ENCODE data around the gene PTPRC.

PTPRC gene

DNA sequence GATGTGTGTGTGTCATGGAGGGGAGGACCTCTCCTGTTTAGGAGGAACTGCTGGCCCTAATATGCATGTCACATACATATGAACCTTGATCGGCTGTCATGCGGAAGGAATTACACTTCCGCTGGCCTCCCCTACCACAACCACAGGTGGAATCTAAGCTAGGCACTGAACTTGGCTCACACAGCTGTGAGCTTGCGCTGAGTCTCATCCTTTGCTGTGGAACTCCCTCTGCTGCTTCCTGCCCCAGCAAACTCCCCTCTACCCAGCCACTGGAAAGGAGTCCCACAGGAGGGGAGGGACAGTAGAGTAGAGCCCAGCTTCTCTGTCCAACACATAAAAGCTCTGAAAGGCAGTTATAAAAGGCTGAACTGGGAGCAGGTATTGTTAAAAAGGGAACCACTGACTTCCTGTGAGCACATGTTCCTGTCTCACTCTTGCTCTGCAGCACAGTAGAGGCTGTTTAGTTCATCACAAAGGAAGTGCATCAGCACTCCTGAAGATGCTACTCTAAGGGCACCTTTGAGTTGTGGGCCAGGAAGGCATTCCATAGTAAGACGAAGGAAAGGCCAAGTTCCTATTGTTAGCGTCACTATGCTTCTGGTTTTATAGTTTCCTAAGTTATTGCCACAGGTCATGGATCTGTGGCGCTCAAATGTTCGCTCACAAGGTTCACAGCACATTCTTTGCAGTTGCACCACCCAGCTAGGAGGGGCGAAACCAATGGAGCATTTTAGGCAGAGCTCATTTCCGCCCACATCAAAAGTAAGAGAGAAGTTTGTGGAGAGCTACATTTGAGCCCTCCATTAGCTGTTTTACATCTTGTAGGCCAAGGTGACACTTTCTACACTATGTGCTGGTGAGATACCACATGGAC, 17.7 kb upstream of the PTPRC start:
- no peak for DNase-seq

DNA sequence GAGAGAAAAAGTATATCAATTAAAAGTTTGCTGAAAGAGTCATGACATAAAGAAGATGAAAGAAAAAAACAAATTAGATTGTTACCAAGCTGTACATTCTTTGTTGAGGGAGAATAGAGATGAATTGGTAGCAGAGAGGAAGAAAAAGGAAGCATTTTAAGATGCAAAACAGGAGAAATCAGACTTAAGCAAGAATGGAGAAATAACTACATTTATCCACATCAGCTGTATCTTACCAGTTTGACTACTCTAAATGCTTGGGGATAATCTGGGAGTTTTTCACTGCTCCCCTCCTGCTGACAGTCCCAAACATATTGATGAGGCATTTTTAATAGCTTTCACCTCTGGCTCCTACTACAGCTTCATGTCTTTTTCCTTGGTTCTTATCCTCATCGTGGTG, 16.8 kb upstream of the PTPRC start:
- DNase-seq = no peak

DNA sequence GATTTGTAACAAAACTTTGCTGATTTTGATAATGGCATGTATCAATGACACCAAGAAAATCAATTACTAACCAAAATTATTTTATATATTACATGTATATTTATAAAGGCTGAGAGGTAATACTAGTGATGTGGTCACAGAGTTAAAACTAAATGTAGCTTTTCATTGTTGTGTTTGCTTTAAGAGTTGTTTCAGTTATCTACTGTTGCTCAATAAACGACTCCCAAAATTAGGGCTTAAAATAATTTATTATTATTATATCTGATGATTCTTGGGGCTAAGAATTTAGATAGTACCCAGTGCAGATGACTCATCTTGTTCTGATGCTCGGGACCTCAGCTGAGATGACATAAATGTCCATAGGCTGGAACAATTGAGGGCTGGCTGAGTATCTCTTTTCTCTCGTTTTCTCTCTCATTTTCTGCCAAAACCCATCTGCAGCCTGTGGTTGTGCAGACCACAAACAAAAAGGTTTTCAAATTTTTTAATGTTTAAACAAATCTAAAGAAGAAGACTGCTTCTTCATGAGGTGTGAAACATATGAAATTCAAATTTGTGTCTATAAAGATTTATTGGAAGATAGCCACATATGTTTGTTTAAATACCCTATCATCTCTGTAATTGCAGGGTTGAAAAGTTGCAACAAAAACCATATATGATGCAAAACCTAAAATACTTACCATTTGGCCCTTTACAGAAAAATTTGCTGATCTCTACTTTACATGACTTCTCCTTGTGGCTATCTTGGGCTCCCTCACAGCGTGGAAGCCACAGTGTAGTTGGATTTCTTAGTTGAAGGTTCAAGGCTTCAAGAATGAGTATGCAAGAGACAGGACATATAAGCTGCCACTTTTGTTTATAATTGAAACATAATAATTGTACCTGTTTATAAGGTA, 14.8 kb upstream of the PTPRC start:
- no peak for DNase-seq

DNA sequence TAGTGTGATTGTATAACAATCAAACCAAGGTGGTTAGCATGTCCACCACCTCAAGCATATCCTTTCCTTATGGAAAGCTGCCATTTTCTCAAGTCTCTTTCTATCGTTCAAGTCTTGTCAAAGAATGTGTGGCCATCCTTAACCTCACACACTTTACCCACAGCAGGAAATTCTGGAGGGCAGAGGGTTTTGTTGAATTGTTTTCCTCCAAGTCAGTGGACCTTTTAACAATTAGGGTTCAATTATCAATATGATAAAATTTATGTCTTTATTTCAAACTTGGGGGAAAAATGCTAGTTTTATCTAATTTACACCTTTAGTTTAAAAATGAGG, 14.2 kb upstream of the PTPRC start:
- DNase-seq = no peak

DNA sequence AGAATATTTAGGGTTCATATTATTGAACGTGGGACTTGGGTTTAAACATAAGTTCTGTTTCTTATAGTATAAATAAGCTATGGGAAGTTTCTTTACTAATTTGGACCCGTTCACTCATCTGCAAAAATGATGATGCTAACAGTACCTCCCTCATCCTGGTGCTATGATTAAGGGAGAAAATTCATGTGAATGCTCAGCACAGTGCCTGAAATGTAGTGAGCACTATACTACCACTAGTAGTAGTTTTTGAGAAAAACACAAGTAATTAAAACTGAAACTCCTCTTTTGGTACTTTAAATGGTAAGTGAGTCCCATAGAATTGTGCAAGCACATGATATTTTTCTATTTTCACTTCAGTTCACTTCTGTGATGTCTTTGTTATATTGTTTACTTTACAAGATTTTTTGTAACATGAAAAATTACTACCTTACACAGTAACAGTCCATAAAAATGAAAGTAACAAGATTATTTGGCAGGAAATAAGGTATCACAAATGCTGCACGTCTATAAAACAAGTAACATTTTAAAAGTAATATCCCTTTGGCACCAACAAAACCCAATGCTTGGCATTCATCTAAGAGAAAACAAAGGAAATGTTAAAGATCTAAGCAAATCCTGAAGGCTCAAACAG, 11.3 kb upstream of the PTPRC start:
- no peak for DNase-seq

DNA sequence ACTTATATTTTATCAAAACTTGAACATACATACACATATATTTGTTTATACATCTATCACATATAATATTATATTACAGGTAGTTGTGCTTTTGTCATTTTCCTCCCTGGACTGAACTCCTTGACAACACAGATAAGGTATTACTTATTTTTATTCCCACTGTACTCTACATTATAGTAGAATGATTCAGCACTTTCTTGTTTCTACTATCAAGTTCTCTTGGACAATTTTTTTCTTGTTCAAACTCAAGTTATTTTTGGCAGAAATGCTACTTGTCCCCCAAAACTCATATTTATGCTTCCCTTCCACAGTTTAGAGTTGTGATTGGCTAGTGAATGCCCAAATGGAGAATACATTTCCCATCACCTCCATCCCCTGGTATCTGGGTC, 10.8 kb upstream of the PTPRC start:
- DNase-seq = no peak

DNA sequence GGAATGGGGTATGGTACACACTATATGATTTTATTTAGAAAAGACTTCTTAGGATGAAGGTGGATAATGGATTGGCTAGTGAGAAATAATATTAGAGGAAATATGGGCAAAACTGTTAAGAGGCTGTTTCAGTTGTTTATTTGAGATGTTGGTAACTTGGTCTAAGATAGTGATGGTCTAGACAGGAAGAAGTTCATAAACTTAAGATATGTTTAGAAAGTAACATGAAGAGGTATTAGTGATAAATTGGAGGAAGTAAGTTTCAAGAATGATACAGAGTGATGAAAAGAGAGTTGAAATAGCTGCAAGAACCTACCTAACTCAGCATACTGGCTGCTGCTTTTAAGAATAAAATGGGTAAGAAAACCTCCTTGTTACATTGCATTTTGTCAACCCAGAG, 9.2 kb upstream of the PTPRC start:
- no peak for DNase-seq

DNA sequence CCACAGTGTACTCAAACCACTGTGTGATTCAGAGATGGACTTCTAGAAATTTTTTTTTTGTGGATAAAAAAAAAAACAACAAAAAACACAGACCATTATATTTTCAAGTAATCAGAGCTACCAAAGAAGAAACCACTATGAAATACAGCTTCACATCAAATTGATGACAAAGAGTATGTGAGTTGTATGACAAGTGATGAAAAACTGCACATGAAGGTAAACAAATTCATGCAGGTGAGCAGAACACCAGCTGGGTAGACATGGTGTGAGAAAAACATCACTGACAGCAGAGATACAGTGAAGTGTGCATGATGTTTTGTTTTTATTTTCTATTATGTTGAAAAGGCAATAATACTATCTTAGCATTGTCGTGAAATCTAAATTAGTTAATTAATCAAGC, 8.0 kb upstream of the PTPRC start:
- no peak for DNase-seq

DNA sequence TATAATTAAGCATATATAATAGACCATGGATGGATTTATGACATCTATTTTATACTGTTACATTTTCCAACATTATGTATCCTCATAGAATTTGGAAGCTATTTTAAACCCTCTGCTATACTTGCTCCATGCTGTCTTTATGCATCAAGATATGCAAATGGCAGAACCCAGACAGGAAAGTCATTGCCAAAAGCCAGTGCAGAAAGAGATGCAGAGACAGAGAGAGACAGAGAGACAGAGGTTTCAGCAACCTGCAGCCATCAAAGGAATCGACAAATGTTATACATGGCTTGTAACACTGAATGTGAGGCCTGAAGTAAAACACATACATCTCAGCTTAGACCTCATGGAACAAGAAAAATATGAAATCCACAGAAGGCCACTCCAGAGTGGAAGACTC, 7.5 kb upstream of the PTPRC start:
- no peak for DNase-seq

DNA sequence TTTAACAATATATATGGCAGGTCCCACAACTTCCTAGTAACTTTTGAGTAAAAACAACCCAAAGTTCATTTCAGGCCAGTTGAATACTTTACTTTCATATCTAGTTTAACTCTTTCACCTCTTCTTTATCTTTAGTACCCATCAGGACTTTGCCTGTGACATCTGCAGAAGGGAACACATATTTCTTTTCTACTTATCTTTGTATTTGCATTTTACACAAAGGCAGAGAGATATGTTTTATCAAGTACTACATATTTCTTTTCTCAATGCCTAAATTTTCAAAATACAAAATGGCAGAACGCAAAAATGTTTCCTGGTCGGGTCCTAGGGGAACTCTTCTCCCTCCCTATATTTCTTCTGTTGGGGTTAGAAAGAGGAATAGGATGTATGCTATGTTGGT, 6.8 kb upstream of the PTPRC start:
- no peak for DNase-seq

DNA sequence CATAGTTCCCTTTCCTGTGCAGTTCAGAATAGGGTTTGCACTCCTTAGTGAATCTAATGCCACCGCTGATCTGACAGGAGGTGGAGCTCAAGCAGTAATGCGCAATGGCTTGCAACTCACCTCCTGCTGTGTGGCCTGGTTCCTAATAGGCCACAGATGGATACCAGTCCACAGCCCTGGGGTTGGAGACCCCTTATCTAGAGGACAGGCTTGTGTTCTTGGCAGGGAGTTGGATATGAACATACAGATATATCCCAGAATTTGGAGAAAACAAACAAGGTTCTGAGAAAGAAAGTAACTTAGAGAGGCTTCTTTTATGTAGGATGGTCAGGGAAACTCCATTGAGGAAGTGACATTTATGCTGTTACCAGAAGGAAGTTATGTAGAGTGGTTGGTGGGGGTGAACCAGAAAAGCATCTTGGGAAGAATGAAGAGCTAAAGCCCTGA, 5.1 kb upstream of the PTPRC start:
- DNase-seq = no peak

DNA sequence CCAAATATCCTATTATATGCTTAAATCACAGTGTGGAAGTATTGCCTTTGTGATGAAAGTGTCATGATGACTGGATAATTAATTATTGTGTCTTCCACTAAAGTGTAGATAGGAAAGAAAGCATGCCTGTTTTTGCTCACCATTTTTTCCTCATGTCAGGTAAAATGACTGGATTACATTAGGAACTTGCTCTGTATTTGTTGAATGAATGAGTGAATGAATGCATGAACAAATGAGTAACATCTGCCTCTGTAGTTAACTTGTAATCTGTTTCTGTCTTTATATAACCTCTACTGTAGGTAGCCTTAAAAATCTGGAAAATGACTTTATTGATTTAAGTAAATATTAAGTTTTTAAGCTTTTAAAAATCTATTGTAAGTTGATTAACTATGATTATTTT, 2.9 kb upstream of the PTPRC start:
- no peak for DNase-seq

DNA sequence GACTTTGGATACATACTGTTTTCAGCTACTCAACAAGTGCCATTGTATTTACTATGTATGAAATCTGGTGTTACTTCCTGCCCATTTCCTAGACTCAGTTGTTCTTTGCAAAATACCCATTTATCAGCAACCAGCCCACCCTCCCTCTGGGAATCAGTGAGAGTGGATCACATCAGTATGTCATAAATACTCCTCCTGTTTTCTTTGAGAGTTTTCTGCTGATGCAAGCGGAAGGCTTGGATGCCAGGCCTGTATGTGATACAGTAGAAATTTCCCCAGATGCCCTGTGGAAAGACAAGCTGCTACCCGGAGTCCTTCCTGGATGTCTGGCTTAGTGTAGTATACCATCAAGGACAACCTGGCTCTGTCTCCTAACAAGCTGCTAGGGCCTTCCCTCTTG, 2.4 kb upstream of the PTPRC start:
- DNase-seq = no peak

DNA sequence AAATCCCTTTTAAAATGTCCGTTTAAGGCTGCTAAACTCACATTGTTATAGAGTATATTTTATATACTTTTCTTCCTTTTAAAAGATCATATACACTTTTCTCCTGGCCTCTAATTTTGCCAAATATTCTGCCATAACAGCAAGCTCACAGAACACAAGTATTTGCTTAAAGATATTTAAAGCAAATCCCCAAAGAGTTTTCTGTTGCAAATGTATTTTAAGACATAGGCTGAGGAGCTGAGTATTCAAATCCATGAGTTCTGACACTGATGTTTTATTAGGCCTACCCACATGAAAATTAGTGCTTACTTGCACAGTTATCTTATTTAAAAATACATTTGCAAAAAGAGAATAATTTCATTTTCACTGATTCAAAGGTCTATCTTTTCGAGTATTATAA, 1.7 kb upstream of the PTPRC start:
- no peak for DNase-seq

DNA sequence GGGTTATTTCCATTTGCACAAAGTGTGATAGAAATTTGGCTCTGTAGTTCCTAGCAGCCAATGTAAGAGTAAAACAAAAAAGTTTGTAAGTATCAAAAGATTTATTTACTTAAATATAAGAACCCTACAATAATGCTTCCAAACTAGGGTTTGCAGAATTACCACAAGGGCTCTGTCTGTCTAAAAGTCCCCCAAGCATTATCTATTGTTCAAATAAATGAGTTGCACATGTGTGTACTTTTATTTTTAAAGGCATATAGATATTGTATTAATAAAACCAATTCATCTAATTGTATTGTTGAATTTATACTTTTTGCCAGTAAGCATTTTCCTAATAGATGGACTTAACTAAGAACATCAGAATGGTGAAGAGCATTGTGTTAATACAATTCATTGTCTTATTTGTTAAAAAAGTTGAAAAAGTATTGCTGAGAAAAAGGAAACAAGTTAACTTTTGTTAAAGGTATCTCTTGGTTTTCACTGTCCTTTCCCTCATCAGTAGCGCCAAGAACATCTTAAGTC, 863 bp upstream of the PTPRC start:
- no peak for DNase-seq

DNA sequence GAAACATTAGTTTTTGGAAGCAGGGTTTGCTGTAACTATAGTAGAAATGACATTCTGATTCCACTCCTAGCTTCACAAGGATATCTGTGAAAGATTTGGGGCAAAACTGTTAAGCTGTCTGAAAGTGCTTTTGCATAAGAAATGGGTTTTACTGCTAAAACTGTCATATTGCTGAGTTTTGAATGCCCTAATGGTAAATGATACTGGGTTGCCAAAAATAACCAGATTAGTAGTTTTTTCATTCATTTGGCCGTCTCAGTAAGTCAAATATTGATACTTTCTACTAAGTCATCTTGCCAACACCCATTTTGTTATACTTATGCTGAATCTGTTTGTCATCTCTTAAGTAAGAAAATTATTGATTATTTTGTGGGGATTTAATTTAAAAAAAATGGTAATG, 399 bp upstream of the PTPRC start:
- DNase-seq = no peak

DNA sequence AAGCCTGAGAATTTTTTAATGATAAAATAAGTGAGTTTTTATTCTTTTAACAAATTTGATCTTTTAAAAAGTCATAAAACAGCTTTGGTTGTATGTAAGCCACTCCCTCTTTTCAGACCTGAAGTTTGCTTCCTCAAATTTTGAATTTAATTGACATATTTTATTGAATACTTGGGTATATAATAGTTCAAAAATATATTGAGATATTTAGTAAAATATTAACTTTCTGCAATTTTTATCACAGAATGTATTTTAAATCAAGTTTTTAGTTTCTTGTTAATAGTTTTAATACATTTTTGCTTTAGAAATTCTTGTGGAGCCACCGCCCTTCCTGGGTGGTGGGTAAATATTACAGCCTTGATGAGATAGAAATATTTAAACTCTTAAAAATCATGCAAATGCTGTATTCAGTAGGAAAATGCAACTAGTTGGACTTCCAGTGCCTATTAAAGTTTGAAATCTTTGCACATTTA, 867 bp downstream of the PTPRC start:
- DNase-seq = no peak

DNA sequence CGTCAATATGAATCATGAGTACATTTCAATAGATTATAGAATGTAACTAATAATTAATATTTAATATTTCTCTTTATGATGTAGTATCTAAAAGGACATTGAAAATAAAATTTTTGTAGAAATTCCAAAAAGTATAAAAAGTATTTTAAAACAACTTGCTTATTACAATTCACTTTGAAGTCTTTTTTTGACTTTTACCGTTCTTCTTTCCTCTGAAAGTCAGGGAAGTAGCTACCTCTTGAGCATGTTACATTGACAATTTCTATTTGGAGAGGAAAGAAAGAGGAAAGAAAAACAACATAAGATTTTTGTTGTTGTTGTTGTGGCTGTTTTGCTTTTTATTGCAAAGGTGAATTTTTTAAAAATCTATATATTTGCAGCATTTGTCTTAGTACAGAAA, 1.3 kb downstream of the PTPRC start:
- no peak for DNase-seq

DNA sequence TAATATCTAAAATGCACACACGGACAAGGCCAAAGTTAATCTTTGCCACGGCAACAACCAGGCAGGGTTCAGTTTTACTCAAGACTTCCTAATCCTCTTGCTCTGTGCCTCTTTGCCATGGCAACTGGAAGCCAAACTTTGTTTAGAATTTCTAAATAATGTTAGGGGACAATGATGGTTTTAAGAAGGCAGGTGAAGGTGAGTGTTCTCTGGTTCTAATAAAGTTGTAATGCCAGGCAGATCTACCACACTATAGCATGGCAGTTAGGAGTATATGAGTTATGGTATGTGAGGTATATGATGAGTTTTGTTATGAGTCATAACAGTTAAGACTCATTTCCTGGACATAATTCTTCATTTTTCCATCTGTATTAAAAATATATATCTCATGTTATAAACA, 2.7 kb downstream of the PTPRC start:
- DNase-seq = no peak

DNA sequence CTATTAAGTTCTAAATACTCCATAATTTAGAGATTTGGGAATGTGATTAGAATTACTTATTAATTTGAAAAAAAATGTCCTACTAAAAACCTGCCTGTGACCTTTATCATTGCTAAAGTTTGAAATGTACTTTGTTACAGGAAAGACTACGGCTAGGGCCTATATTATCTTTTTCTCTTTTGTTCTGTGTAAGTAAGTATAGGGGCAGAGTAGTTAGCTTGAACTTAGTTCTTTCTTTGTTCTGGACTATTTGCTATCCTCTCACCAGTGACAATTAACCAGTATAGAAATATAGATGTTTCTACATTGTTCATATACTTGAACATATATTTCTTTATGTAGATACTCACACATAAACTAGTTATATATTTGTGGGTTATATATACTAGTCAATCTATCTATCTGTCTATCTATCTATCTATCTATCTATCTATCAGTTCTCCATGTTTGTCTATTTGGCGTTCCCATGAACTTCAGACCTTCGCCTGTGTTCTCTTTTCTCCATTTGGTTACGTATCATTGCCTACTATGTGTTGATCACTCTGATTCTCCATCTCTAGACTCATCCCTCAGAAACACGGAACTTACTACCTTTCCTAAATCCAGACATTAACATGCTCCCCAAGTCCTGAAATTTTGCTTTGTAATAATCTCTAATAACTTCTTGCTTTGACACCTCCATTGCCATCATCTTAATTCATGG, 3.3 kb downstream of the PTPRC start:
- no peak for DNase-seq

DNA sequence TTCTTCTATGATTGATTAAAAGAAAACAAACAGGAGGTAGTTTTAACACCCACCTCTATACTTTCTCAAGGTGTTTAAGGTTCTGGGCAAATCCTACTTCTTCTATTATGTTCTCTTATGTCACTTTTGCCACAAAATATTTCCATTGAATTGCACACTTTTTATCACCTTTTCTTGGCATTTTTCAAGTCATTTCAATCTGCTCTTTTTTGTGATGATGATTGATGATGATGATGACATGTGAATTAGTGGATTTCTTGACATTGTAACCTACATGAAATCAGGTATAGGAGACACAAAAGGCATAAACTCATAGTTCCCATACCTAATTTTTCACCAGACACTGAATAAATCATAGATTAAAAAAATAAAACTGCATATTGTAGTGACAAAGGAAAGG, 4.1 kb downstream of the PTPRC start:
- DNase-seq = no peak

DNA sequence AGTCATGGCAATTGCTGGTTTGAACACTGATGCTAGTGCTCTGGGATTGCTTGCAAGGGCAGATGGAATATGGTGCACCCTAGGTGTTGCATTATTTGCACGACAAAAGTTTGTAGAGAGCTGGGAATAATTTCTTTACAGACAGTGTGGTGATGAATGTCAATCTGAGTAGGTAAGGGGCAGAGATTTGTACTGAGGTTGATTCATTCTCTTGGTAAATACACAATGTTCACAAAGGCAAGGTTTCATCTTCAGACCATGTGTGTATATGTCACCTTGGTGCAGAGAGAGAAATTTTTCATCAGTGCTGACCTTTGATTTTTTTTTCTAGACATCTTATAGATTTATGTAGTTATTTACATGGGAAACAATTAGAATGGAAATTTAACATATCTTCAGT, 5.0 kb downstream of the PTPRC start:
- DNase-seq = no peak

DNA sequence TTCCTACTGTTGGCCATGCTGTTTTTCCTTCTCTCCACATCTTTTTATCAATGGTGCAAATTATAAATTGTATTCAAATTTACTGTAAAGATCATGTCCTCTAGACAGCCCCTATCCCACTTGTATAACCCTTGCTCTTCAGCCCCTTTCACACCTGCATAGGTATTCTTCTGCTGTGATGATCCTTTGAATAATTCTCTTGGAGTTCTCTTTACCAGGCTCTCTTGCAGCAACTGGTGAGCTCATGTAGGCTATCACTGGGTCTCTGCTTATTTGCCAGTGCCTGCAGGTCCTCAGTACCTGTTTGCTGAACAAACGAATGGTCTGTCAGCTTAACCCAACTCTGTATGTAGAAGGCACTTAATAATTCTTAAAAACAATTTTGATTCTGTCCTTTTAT, 8.2 kb downstream of the PTPRC start:
- no peak for DNase-seq

Measured in NCI-H1694 (cell line).